ENCODE data around the gene PLXDC2. TPM values are rescaled to one million over a fixed set of nuclear protein-coding genes. Genes with fewer than 3 reads are reported as not detected.

The PLXDC2 gene
- polyA plus RNA-seq, 2 of the 4 experiments (the other 2 are of a cell fraction) = 0.08 to 0.09 TPM

DNA sequence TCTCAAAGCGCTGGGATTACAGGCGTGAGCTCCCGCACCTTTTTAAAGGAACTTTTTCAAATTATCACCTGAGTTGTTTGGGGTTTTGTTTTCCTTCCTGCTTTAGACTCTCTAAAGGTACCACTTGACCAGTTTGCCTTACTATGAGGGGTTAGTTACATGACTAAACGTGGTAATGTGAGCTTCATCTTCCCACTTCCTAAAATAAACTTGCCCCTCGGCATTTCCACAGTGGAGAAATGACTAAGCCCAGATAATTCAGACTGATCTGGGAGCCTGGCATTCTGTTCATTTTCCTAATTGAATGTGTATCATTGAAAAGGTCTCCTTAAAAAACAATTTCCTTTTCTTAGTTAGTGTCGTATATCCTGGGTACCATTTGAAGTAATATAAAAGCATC is 163.4 kb downstream of the PLXDC2 start:
- Histone ChIP-seq H3K4me3 (no peak overlapping the region), H3K27ac (no peak overlapping the region), H3K9me3 (no peaks in the 10 kb centered on the region), H3K4me2 (no peak overlapping the region), H3K4me1 (no peaks in the 10 kb centered on the region)
- FAIRE-seq (no peak), DNase-seq (ENCODE audit: low read depth in 1 of 2, low spot score in 1 of 2) (no peak), ATAC-seq (no peak)
- ChIA-PET POLR2A (no interaction called here), CTCF (no interaction called here)
- 6% methylated on average over 6 of the region's 6 CpGs for WGBS (ENCODE audit: missing lambda C conversion rate)
- TF ChIP-seq POLR2AphosphoS2 (conservative IDR thresholded peaks at IDR 0.05; ENCODE audit: low read length) = no peak
- no peak for TF ChIP-seq EHMT2 (IDR thresholded peaks at IDR 0.05; ENCODE audit: low read depth)
- no peak for TF ChIP-seq RAD21 (conservative IDR thresholded peaks at IDR 0.05 in 1 of 2, IDR thresholded peaks at IDR 0.05 in 1 of 2)
- TF ChIP-seq NPAS2 (CRISPR knock-in tag; IDR thresholded peaks at IDR 0.05; ENCODE audit: borderline replicate concordance) = no peak
- no peak for TF ChIP-seq CHD4 (IDR thresholded peaks at IDR 0.05; ENCODE audit: borderline replicate concordance)
- TF ChIP-seq REST (IDR thresholded peaks at IDR 0.05) = no peak
- no peak for TF ChIP-seq CEBPB (IDR thresholded peaks at IDR 0.05)
- TF ChIP-seq POLR2A (IDR thresholded peaks at IDR 0.05; ENCODE audit: low read length) = no peak
- TF ChIP-seq NFE2L2 (conservative IDR thresholded peaks at IDR 0.05; ENCODE audit: low read length) = no peak
- no peak for TF ChIP-seq HOXA7 (CRISPR knock-in tag; IDR thresholded peaks at IDR 0.05)
- no peak for TF ChIP-seq KDM1A (IDR thresholded peaks at IDR 0.05; ENCODE audit: low read depth)
- no peak for TF ChIP-seq SMC3 (IDR thresholded peaks at IDR 0.05)
- TF ChIP-seq BHLHE40 (IDR thresholded peaks at IDR 0.05; ENCODE audit: low read depth, low read length) = no peak
- no peak for TF ChIP-seq ZFP36 (IDR thresholded peaks at IDR 0.05; ENCODE audit: borderline replicate concordance, partially characterized antibody)
- TF ChIP-seq NR3C1 (IDR thresholded peaks at IDR 0.05) = no peak
- no peak for TF ChIP-seq CHD2 (IDR thresholded peaks at IDR 0.05; ENCODE audit: low read length, partially characterized antibody)
- TF ChIP-seq, protein P1, sequence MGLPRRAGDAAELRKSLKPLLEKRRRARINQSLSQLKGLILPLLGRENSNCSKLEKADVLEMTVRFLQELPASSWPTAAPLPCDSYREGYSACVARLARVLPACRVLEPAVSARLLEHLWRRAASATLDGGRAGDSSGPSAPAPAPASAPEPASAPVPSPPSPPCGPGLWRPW (IDR thresholded peaks at IDR 0.05) = no peak
- TF ChIP-seq MAX (IDR thresholded peaks at IDR 0.05) = no peak

DNA sequence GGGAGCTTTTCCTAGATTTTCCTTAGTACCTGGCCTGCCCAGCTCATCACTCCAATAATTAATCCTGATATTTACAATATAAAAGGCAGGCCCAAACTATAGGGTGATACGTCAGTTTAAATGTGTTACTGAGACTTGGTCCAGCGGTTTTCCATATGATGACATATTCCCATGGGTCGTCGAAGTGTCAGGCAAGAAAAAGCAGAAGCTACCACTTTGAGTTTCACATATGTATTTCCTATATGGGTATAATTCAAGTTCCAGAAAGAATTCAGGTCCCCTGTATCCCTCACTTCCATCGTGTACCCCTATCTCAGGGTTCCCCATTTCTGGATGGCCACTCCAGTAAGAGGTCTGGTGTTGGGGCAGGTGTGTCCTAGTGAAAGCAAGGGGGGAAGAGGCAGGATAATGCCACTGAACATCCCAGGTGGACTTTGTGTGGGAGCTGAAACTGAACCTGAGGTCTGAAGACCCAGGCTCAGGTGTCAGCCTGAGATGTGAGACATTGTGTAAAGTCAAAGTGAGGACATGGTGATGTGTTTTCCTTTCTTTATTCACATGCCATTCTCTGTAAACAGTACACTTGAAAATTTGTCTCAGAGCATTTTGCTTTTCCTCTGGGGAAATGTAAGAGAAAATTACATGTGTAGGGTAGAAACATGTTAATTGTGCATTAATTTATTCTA is 167.8 kb downstream of the PLXDC2 start:
- POLR2A ChIA-PET = no interaction called here
- ATAC-seq (no peak), FAIRE-seq (no peak), DNase-seq (ENCODE audit: low read depth in 1 of 2, low spot score in 1 of 2) (no peak)
- 16% methylated on average over 5 of the region's 5 CpGs for WGBS (ENCODE audit: missing lambda C conversion rate)
- Histone ChIP-seq H3K4me1 (no peaks in the 10 kb centered on the region), H3K4me3 (no peak overlapping the region), H3K9me3 (no peaks in the 10 kb centered on the region), H3K27ac (no peak overlapping the region), H3K4me2 (no peak overlapping the region)
- CTCF ChIA-PET = interaction anchor here (0.6 kb wide), 1 partner anchor 21 kb away, joined by 3 read pairs; no protein-coding TSS in a partner anchor
- TF ChIP-seq, protein P2, sequence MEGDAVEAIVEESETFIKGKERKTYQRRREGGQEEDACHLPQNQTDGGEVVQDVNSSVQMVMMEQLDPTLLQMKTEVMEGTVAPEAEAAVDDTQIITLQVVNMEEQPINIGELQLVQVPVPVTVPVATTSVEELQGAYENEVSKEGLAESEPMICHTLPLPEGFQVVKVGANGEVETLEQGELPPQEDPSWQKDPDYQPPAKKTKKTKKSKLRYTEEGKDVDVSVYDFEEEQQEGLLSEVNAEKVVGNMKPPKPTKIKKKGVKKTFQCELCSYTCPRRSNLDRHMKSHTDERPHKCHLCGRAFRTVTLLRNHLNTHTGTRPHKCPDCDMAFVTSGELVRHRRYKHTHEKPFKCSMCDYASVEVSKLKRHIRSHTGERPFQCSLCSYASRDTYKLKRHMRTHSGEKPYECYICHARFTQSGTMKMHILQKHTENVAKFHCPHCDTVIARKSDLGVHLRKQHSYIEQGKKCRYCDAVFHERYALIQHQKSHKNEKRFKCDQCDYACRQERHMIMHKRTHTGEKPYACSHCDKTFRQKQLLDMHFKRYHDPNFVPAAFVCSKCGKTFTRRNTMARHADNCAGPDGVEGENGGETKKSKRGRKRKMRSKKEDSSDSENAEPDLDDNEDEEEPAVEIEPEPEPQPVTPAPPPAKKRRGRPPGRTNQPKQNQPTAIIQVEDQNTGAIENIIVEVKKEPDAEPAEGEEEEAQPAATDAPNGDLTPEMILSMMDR (IDR thresholded peaks at IDR 0.05) = no peak
- TF ChIP-seq NR3C1 (IDR thresholded peaks at IDR 0.05) (no peak), CBX2 (IDR thresholded peaks at IDR 0.05; ENCODE audit: borderline replicate concordance, low read depth) (no peak), HOXA7 (CRISPR knock-in tag; IDR thresholded peaks at IDR 0.05) (no peak), MAX (IDR thresholded peaks at IDR 0.05) (no peak), EHF (CRISPR knock-in tag; IDR thresholded peaks at IDR 0.05) (no peak)
- TF ChIP-seq, protein P1 (IDR thresholded peaks at IDR 0.05) = no peak
- TF ChIP-seq, protein P3, sequence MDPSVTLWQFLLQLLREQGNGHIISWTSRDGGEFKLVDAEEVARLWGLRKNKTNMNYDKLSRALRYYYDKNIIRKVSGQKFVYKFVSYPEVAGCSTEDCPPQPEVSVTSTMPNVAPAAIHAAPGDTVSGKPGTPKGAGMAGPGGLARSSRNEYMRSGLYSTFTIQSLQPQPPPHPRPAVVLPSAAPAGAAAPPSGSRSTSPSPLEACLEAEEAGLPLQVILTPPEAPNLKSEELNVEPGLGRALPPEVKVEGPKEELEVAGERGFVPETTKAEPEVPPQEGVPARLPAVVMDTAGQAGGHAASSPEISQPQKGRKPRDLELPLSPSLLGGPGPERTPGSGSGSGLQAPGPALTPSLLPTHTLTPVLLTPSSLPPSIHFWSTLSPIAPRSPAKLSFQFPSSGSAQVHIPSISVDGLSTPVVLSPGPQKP (IDR thresholded peaks at IDR 0.05; ENCODE audit: low read depth, low read length) = no peak

All from A549 (cell line).